ENCODE data around the gene MEGF10.

DNA sequence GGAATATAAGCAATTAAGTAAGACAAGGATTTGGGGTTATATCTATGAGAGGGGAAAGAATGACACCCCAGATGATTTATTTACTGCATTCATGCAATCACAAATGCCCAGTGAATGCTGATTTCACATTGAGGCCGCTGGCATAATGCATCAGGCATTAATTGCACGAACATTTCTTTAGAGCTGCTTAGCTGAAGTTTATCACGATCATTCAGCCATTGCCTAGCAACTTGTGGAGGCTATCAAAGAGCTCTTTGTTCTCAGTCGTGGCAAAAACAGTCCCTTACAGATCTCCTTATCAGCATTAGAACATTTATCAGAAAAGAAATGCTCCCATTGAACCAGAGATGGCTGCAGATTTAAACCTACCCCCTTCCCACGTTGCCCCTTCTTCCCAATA lies 138.2 kb downstream of the MEGF10 start:
- no peak for TF ChIP-seq CTCF (IDR thresholded peaks at IDR 0.05)
- no peak for TF ChIP-seq POLR2A (IDR thresholded peaks at IDR 0.05)
